Activated CD4-positive, alpha-beta T cell treated with anti-CD3 and anti-CD28 coated beads, Interleukin-10, Interleukin-2, amounts not matched to agents 100 ng/mL and 50 ng/mL, durations not matched to agents 16 hours and 8 hours (primary cell): ENCODE results near the gene GOLM1.
A peak's percentile ranks its signal among the peaks of the same experiment; 100 is the strongest.
"Not testable (repeated sequence)": the region's sequence is repeated elsewhere in the genome, so short reads cannot be mapped to it uniquely, and the experiment has no call there.

ENCODE experiments used
- DNase-seq: peaks from one replicate; pipeline ENCODE4 v3.0.0-alpha.2; 2020

GOLM1 gene

GRCh38 chr9:86079865-86080469 lies 19.4 kb downstream of the GOLM1 start:
- no peak for DNase-seq

DNA sequence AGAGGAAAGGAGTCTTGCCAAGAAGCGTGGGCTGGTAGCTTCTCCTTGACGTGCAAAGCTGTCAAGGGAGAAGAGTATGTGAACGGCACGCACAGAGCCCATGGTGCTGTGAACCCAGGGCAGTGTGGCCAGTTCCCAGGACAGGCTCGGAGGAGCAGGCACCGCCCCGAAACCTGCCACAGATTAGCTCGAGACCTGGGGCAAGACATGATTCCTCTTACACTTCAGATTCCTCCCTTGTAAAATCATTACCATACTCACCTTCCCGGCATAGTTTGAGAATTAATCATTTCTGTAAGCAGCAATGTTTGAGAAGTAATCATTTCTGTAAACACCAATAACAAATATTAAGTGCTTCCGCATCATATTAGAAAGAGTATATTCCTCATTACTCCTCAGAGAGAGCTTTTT lies 19.9 kb downstream of the GOLM1 start:
- DNase-seq = no peak

GRCh38 chr9:86078731-86079130 lies 20.6 kb downstream of the GOLM1 start:
- no peak for DNase-seq

- DNase-seq = no peak
Measured at GRCh38 chr9:86077276-86077675, 22.1 kb downstream of the GOLM1 start.

DNA sequence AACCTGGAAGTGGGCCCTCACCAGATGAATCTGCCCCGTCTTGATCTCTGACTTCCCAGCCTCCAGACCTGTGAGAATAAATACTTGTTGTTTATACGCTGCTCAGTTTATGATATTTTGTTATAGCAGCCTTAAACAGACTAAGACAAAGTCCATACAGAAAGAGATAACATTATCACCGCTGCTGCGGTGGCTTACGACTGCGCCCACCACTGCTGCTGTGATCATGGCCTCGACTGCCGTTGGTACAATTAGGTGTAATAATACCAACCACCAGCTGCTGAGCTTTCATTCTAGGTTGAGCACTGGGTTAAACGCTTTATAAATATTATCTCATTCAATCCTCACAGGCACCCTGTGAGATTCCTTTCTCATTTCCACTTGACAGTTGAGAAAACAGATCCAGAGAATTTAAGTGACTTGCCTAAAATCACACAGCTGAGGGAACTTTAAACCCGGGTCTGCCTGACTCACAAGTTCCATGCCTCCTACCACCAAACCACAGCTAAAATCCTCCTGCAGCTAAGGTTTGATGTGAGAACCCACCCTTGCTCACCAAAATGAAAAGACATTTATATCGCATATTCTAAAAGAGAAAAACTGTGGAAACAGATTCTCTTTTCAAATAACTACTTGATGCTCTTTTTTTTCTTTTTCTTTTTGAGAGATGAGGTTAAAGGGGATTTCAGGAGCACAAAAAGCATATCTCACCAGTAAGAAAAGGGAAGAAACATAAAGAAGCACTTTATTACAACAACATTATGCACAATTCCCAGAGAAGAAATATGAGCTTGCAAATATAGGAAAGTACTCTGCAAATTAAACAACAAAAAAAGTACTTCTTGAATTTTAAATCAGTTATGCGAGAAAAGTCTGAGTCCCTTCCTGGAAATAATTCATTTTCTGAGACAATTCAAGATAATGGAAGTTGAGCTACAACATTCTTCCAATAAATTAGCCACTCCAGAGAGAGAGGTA lies 23.9 kb downstream of the GOLM1 start:
- DNase-seq = peak; percentile 15

DNA sequence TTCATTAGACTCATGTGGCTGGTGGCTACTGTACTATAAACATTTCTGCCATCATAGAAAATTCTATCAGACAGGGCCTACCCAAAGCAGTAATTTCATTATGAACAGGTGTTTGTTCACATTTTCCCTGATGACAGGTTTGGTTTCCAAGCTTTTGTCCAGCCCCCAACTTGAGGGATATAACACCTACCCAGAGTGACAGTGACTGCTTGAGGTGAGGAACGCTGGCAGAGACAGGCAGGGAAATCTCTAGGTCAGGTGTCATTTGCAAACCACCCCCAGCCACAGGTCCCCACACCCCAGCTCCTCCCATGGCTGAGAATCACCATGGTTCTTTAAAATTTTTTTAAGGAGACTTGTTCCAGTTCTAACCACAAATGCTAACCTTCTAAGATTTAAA lies 25.5 kb downstream of the GOLM1 start:
- peak; percentile 21 for DNase-seq

DNA sequence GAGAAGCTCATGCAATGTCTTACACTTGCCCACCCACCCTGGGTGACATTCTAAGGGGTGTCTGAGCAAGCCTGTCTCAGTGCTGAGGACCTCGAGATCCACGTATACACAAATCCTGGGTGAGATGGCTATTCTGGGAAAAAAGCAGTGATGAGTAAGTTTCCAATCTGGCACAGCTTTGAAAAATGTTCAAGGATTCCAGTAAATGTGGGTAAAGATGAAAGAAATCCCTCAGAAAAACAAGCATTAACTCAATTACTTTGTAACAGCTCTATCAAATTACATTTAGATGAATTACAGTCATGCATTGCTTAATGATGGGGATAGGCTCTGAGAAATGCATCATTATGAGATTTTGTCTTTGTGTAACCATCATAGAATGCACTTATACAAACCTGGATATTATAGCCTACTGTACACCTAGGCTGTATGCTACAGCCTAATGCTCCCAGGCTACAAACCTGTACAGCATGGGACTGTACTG lies 26.9 kb downstream of the GOLM1 start:
- DNase-seq = no peak

GRCh38 chr9:86069206-86069869 lies 30.0 kb downstream of the GOLM1 start:
- no peak for DNase-seq

- DNase-seq = no peak
Measured at GRCh38 chr9:86064220-86064619, 35.1 kb downstream of the GOLM1 start.

GRCh38 chr9:86062845-86063693 lies 36.3 kb downstream of the GOLM1 start:
- DNase-seq = no peak

DNA sequence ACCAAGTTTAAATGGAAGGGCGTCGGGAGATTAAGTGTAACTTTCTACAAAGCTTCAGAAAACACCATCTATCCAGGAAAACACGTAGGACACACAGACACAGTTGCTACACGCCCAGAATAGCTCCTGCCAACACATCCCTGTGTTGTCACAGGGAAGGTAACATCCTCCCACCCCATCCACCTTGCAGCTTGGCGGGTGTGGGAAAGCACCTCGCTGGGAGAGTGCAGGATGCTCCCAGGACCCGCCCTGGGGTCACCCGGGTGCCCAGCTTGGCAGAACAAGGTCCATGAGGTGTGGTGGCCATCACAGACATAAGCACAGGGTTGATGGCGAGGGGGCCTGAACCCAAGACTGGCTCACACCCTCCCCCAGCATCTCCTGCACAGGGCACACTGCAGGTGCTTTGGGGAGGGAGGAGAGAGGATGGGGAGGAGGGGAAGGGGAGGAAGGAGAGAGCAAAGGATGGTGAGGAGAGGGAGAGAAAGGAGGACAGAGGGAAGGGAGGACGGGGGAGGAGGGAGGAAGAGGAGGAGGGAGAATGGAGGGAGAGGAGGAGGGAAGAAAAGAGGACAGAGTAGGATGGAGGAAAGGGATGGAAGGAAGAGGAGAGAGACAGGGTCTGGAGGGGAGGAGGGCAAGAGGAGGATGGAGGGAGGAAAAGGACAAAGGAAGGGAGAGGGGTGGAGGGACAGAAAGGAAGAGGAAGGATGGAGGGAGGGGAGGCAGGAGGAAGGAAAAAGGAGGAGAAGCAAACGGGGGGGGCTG lies 37.2 kb downstream of the GOLM1 start:
- DNase-seq = no peak

- no peak for DNase-seq
Measured at GRCh38 chr9:86057491-86057890, 41.9 kb downstream of the GOLM1 start.

DNA sequence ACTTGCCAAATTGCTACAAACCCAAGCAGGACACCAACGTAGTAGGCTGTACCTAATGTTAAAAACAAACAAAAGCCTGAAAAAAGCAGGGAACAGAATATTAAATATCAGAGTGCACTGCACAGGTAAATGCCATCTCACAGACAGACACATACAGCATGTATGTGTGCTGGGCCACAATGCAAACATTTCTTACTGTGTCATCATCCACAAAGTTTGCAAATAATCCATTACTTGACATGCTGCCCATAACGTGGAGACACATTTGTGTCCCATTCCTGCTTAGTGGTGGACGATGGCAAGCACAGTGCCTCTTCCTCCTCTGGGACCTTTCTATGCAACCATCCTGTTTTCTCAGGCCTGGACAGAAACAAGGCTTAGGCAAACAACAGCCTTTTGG lies 44.7 kb downstream of the GOLM1 start:
- no peak for DNase-seq

DNA sequence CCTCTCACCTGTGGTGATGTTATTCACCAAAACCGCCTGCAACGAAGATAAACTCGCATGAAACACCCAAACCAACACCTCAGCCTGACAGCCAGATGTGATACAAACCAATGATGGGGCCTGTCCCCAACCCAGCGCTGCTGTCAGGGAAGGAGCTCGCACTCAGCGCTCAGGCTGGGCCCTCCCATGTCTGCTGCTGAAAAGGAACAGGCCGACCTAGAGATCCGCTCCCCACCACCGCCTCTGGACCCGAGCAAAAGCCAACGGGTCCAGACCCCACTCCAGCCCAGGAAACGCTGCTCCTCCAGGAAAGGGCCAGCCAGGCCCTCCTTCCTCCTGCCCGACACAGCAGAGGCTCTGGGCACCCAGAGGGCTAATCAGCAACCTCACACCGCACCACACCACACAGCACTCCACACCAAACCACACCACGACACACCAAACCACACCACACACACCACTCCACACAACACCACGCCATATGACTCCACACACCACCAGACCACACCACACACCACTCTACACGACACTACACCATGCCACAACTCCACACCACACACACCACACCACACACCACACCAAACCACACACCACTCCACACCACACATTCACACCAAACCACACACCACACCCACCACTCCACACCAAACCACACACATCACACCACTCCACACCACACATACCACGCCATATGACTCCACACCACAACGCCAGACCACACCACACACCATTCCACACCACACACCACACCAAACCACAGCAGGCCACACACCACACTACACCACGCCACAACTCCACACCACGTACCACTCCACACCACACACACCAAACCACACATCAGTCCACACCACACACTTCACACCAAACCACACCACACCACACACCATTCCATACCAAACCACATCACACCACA lies 46.5 kb downstream of the GOLM1 start:
- no peak for DNase-seq

- DNase-seq = not testable (repeated sequence)
Measured at GRCh38 chr9:86048018-86048742, 51.2 kb downstream of the GOLM1 start.

DNA sequence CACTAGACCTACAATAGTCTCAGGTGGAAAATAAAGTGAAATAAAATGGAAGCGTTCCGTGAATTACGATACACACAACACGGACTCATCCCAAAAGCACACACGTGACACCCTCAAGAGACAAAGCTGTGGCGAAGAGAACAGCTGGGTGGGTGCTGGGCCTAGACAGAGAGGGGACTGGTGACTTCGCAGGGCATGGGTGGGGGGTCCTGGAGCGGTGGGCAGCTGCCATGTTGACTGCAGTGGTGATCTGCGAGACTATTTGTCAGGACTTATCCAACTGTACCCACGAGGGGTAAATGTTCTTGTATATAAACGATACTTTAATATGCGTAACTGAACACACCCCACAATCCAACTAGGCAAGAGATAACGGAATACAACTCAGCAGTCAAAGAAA lies 52.0 kb downstream of the GOLM1 start:
- DNase-seq = no peak

DNA sequence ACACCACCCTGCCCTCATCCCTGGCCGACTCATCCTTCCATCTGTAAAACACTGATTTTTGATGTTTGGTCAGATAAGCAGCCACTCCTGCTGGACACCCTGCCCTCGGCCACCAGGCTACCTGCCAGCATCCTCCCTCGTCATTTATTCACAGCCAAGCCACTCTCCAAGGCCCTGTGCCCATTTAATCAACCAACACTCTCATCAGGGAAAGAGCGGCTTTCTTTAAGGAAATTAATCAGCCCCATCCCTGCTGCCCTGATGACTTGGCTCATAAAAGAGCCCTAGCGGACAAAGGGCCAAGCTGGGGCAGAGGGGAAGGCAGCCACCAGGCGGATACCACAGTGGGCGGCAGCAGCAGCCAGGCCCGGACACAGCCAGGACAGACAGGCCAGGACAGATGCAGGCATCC lies 52.4 kb downstream of the GOLM1 start:
- no peak for DNase-seq

- no peak for DNase-seq
Measured at GRCh38 chr9:86046071-86046636, 53.2 kb downstream of the GOLM1 start.

GRCh38 chr9:86045654-86046053 lies 53.7 kb downstream of the GOLM1 start:
- DNase-seq = no peak

GRCh38 chr9:86043999-86044398 lies 55.4 kb downstream of the GOLM1 start:
- peak; percentile 8 for DNase-seq
